ENCODE data around the gene ITPR1.

Gene ITPR1

DNA sequence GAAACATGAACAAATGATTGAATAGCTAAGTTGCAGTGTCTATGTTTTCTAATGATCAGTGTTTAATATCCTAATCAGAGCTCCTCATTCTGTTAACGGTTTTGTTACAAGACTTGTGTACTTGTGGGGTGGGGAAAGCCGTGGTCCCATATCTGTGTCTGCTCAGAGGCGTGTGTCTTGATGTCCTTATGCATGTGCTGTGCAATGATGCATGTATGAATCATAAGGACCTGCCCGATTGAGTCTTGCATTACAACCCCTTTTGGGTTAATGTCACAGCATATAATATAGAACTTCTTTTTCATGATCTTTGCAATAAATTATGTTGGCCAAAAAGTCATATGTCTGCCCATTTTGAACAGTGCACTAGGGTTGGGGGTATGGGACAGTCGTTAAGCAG, 233.4 kb downstream of the ITPR1 start:
- TF ChIP-seq, protein P1, sequence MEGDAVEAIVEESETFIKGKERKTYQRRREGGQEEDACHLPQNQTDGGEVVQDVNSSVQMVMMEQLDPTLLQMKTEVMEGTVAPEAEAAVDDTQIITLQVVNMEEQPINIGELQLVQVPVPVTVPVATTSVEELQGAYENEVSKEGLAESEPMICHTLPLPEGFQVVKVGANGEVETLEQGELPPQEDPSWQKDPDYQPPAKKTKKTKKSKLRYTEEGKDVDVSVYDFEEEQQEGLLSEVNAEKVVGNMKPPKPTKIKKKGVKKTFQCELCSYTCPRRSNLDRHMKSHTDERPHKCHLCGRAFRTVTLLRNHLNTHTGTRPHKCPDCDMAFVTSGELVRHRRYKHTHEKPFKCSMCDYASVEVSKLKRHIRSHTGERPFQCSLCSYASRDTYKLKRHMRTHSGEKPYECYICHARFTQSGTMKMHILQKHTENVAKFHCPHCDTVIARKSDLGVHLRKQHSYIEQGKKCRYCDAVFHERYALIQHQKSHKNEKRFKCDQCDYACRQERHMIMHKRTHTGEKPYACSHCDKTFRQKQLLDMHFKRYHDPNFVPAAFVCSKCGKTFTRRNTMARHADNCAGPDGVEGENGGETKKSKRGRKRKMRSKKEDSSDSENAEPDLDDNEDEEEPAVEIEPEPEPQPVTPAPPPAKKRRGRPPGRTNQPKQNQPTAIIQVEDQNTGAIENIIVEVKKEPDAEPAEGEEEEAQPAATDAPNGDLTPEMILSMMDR (conservative IDR thresholded peaks at IDR 0.05; ENCODE audit: control insufficient read depth, insufficient read depth, low read depth, low read length) = no peak
- H3K4me3 ChIP-seq (ENCODE audit: control insufficient read depth, low read depth, low read length) = no peak overlapping the region
- peak; percentile 66 for DNase-seq (ENCODE audit: low read depth)

DNA sequence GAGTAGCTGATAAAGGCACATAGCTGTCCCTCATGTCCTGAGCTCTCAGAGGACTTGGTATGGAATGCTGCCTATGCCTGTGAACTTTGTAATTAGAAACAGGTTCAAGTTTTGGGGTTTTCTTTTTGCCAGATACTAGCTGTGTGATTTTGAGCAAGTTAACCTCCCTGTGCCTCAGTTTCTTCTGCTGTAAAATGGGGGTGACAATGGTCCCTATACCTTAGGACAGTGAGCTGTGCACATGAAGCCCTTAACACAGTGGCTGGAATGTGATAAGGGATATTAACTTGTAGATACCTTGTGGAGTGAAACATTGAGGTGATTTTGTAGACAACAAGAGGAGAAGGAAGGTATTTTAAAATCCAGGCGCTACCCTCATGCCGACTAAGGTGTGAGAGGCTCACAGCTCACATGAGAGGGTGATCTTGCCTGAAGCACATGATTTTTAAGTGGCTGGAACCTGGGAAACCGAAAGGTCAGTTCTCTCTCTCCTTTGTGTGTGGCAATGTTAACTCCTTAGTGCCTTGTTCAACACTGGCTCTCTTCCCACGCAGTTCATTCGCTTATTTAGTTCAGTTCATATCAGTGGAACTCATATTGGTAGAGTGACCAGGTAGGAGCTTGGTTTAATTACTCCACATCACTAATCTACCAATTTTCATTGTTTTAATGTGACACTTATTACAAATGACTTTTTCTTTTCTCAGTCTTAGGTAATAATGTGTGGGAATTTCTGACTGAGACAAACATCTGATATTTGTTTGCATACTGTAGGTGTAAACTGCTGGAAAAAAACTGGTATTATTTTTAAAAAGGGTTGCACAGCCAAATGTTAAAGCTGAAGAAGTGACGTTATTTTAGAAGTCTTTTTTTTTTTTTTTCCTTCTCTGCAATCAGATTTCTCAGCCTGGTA, 236.2 kb downstream of the ITPR1 start:
- H3K4me3 ChIP-seq (ENCODE audit: control insufficient read depth, low read depth, low read length) = no peak overlapping the region
- TF ChIP-seq, protein P1 (conservative IDR thresholded peaks at IDR 0.05; ENCODE audit: control insufficient read depth, insufficient read depth, low read depth, low read length) = no peak
- no peak for DNase-seq (ENCODE audit: low read depth)

DNA sequence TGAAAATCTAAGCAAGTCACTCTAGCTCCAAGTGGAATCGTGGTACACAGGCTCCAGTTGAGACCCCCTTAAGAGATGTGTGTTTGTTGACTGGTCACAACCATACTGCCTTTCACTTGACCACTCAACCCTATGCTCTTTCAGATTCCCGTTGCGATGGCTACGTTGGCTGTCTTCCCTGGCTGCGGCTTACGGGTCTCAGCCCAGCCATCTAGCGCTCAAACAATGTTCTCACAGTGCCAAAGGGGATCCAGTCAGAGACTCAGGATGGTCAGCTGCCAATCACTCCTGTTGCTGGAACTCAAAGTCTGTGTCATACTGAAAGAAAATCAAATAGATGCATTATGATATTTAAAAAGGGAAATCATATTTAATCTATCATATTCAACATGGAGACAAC, 237.6 kb downstream of the ITPR1 start:
- TF ChIP-seq, protein P1 (conservative IDR thresholded peaks at IDR 0.05; ENCODE audit: control insufficient read depth, insufficient read depth, low read depth, low read length) = no peak
- DNase-seq (ENCODE audit: low read depth) = no peak
- H3K4me3 ChIP-seq (ENCODE audit: control insufficient read depth, low read depth, low read length) = no peak overlapping the region

DNA sequence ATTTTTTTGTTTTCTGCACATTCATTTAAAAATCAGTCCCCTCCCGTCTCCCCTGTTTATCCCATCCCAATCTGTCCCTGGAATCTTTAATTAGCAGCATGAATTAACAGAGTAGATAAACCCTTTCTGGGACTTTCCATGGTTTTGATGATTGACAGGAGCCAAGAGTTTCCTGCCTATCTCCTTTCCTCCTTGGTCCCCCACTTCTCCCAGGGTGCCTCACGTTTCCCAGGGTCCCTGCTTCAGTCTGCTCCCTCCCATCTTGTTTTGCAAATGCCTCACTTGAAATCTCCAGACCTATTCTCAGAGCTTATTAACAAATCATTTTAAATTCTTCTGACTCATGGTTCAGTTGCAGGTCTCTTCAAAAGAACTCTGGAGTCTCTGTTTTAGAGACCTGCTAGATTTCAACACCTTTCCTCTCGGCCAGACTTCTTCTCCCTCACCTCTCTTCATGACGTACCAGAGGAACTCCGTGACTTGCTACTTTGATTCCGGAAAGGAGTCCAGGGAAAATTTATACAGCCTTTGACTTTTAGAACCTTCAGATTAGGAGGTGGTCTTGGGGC, 238.5 kb downstream of the ITPR1 start:
- no peak overlapping the region for H3K4me3 ChIP-seq (ENCODE audit: control insufficient read depth, low read depth, low read length)
- TF ChIP-seq, protein P1 (conservative IDR thresholded peaks at IDR 0.05; ENCODE audit: control insufficient read depth, insufficient read depth, low read depth, low read length) = no peak
- no peak for DNase-seq (ENCODE audit: low read depth)

DNA sequence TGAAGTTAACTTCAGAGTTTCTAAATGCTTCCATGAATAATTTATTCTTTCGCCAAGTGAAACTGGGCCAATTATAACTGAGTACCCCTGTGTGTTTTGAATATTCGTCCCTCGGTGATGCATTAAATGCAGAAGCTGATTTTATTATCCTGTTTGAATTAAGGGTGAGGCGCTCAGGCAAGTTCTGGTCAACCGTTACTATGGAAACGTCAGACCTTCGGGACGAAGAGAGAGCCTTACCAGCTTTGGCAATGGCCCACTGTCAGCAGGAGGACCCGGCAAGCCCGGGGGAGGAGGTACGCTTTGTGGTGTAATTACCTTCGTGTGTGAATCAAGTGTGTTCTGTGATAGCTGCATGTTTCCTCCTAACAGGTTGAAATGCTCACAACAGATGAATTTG, 239.8 kb downstream of the ITPR1 start:
- H3K4me3 ChIP-seq (ENCODE audit: control insufficient read depth, low read depth, low read length) = no peak overlapping the region
- TF ChIP-seq, protein P1 (conservative IDR thresholded peaks at IDR 0.05; ENCODE audit: control insufficient read depth, insufficient read depth, low read depth, low read length) = no peak
- DNase-seq (ENCODE audit: low read depth) = no peak

DNA sequence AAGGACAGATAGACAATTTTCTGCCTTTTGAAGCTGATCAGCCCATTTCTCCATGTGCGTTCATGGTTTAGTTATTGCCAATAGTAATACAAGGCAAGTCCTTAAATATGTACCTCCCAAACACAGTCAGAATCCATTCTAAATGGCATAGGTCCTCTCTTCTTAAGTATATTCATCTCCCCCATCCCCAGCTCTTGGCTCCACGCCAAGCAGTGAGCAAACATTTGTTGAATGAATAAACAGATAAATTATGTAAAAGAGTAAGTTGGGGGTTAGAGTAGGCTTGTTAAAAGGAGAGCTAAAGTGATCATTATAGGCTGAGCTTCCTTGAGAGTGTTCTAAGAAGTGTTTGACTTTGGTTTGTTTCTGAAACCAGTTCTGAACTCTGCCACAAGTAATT, 241.3 kb downstream of the ITPR1 start:
- DNase-seq (ENCODE audit: low read depth) = no peak
- TF ChIP-seq, protein P1 (conservative IDR thresholded peaks at IDR 0.05; ENCODE audit: control insufficient read depth, insufficient read depth, low read depth, low read length) = no peak
- H3K4me3 ChIP-seq (ENCODE audit: control insufficient read depth, low read depth, low read length) = no peak overlapping the region
